GM10248 (cell line): Measurements from ENCODE around the gene BACH2.

Source experiments
- CTCF ChIA-PET: fragments of 300-600 bp; sonication (Branson Sonifier 250); formaldehyde crosslinking; extraction: SDS; loops from one replicate; lab custom pipeline; 2021; ENCODE audit warnings: antibody characterized with exemption; lab: Yijun Ruan, JAX
- POLR2A ChIA-PET: fragments of 350-650 bp; sonication (Branson Sonifier 250); formaldehyde crosslinking; extraction: SDS; loops from one replicate; lab custom pipeline; 2020; ENCODE audit warnings: antibody characterized with exemption; lab: Yijun Ruan, JAX
- DNase-seq: peaks from one replicate; pipeline ENCODE4 v3.0.0; 2012; ENCODE audit errors: extremely low spot score
- CTCF ChIP-seq: IDR thresholded peaks from 2 replicates; pipeline ENCODE4 v1.5.1; 2012; ENCODE audit warnings: mild to moderate bottlenecking, low read depth; ENCODE audit errors: extremely low read depth, missing control alignments, control extremely low read depth

Gene BACH2

GRCh38 chr6:90151576-90152422, 144.8 kb downstream of the BACH2 start:
- POLR2A ChIA-PET: no interaction called here
- no peak for TF ChIP-seq CTCF
- no peak for DNase-seq
- CTCF ChIA-PET: interaction anchor here (1.4 kb wide), 1 partner anchor 10 kb away, joined by 5 read pairs; no protein-coding TSS in a partner anchor

- DNase-seq: no peak
- TF ChIP-seq CTCF: no peak
- ChIA-PET CTCF (no interaction called here), POLR2A (no interaction called here)
These were observed 147.4 kb downstream of the BACH2 start for GRCh38 chr6:90149280-90149679.

- no peak for TF ChIP-seq CTCF
- ChIA-PET CTCF (no interaction called here), POLR2A (no interaction called here)
- DNase-seq: no peak
These were observed 147.8 kb downstream of the BACH2 start for GRCh38 chr6:90148867-90149266.

DNA sequence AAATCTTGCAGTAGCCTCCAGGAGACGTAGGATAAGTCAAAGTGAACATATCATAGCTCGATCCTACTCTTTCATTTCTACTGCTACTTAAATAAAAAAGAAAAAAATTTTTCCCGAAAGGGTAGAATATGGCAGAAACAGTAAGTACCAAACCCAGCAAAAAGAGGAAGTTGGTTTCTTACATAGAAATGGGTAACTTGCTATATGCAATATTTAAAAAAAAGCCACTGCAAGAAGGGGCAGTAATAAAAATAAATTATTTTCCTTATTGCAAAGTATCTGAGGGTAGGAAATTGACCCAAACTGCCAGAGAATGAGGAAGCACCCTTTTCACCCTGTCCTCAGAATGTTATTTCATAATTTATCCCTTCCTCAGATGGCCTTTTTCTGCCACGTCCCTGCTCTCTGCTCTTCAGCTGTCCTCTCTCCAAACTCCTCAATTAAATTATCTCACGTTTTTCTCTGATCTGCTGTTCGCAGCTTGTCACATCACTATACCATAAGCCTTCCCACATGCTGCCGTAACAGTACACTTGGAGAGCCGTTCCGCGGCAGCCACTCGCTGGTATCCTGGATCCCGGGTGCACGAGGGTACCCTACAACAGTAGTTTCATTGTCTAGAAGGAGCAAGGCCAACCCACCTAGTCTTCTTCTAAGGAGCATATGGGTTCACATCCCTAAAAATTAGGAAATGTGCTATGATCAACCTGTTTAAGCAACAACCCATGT, 149.6 kb downstream of the BACH2 start:
- ChIA-PET CTCF (interaction anchor here (0.8 kb wide), 1 partner anchor 9 kb away, joined by 4 read pairs; no protein-coding TSS in a partner anchor), POLR2A (no interaction called here)
- DNase-seq: no peak
- no peak for TF ChIP-seq CTCF

DNA sequence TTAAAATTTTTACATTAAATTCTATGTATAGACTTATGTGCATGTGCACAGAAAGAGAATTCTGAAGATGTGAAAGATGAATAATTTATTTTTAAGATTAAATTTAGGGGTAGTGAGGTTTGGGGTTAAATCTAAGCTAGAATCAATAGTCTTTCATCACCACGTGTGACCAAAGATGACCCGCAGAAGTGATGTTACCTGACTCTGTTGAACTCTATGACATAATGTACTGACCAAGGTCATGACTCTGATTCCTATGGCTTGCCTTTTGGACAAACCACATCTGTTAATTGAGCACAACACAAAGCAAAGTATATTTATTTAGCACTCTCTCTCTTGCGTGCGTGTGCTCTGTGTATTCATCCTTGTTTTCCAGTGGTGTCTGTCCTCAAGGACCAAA, 150.6 kb downstream of the BACH2 start:
- DNase-seq: no peak
- POLR2A ChIA-PET: no interaction called here
- CTCF ChIA-PET: interaction anchor here (1.1 to 1.5 kb wide), 2 partner anchors 9 to 14 kb away, joined by 3 to 5 read pairs; no protein-coding TSS in a partner anchor
- TF ChIP-seq CTCF: no peak

- POLR2A ChIA-PET: no interaction called here
These were observed 151.6 kb downstream of the BACH2 start for GRCh38 chr6:90144928-90145555.

More at GRCh38 chr6:90144928-90145555, 151.6 kb downstream of the BACH2 start:
- no peak for TF ChIP-seq CTCF
- CTCF ChIA-PET: interaction anchor here (1.1 to 1.5 kb wide), 2 partner anchors 10 to 13 kb away, joined by 3 to 5 read pairs; no protein-coding TSS in a partner anchor
- no peak for DNase-seq
